Mesenchymal stem cell (in vitro differentiated cells and primary cell): ENCODE data around the gene IKBIP.

ENCODE experiments used
- DNase-seq: peaks from one replicate; pipeline ENCODE4 v3.0.0-alpha.2; 2013
- H2AFZ ChIP-seq: one replicate; pipeline ENCODE4 v1.6.1; 2013; ENCODE audit warnings: low read depth, mild to moderate bottlenecking, control low read depth, inconsistent platforms, low read length, moderate library complexity
- H2AK5ac ChIP-seq: 2 replicates; pipeline ENCODE4 v1.6.1; 2013; ENCODE audit warnings: low read length, moderate library complexity, mild to moderate bottlenecking, inconsistent platforms; ENCODE audit not compliant: severe bottlenecking
- H2BK120ac ChIP-seq: one replicate; pipeline ENCODE4 v1.6.1; 2013; ENCODE audit warnings: low read depth, mild to moderate bottlenecking, inconsistent platforms, low read length, moderate library complexity
- H2BK12ac ChIP-seq, 2 experiments: one replicate each; pipeline ENCODE4 v1.6.1; 2013; ENCODE audit warnings: inconsistent platforms in 2 of 2, low read length in 2 of 2, mild to moderate bottlenecking in 2 of 2, moderate library complexity in 2 of 2, control low read depth in 1 of 2
- H2BK15ac ChIP-seq: one replicate; pipeline ENCODE4 v1.6.1; 2013; ENCODE audit warnings: mild to moderate bottlenecking, low read depth, inconsistent platforms; ENCODE audit not compliant: poor library complexity, severe bottlenecking
- H2BK5ac ChIP-seq: 2 replicates; pipeline ENCODE4 v1.6.1; 2013; ENCODE audit warnings: low read depth, mild to moderate bottlenecking, low read length, control low read depth, inconsistent platforms; ENCODE audit not compliant: poor library complexity, severe bottlenecking
- H3K14ac ChIP-seq, 2 experiments: one replicate each; pipeline ENCODE4 v1.6.1; 2013; ENCODE audit warnings: inconsistent platforms in 2 of 2, low read length in 2 of 2, control low read depth in 1 of 2, mild to moderate bottlenecking in 1 of 2, moderate library complexity in 1 of 2
- H3K18ac ChIP-seq, 2 experiments: one replicate each; pipeline ENCODE4 v1.6.1; 2013; ENCODE audit warnings: inconsistent platforms in 2 of 2, low read length in 2 of 2, control low read depth in 1 of 2, low read depth in 1 of 2, mild to moderate bottlenecking in 1 of 2
- H3K23ac ChIP-seq, 2 experiments: one replicate each; pipeline ENCODE4 v1.6.1; 2013; ENCODE audit warnings: inconsistent platforms in 2 of 2, low read length in 2 of 2, mild to moderate bottlenecking in 2 of 2, moderate library complexity in 2 of 2, control low read depth in 1 of 2
- H3K27ac ChIP-seq: 2 replicates; pipeline ENCODE4 v1.5.1; 2013; ENCODE audit warnings: mild to moderate bottlenecking, moderate library complexity, low read length, control low read depth, inconsistent platforms; ENCODE audit not compliant: poor library complexity, severe bottlenecking
- H3K27me3 ChIP-seq, 2 experiments: 2 replicates each; pipeline versions ENCODE4 v1.6.1 to v1.7.0; 2013; ENCODE audit warnings: low read length in 2 of 2, mild to moderate bottlenecking in 2 of 2, moderate library complexity in 2 of 2, control low read depth in 1 of 2, inconsistent platforms in 1 of 2; ENCODE audit not compliant: control insufficient read depth in 1 of 2, insufficient read depth in 1 of 2
- H3K36me3 ChIP-seq, 2 experiments: 2 replicates each; pipeline versions ENCODE4 v1.6.1 to v1.7.0; 2013; ENCODE audit warnings: low read length in 2 of 2, control low read depth in 1 of 2, inconsistent platforms in 1 of 2, low read depth in 1 of 2, mild to moderate bottlenecking in 1 of 2; ENCODE audit not compliant: insufficient read depth in 2 of 2, control insufficient read depth in 1 of 2
- H3K4ac ChIP-seq, 2 experiments: one replicate each; pipeline ENCODE4 v1.6.1; 2013; ENCODE audit warnings: inconsistent platforms in 2 of 2, low read length in 2 of 2, mild to moderate bottlenecking in 2 of 2, moderate library complexity in 2 of 2, control low read depth in 1 of 2, low read depth in 1 of 2
- H3K4me1 ChIP-seq: 2 replicates; pipeline ENCODE4 v1.6.1; 2013; ENCODE audit warnings: low read depth, low read length, control low read depth; ENCODE audit not compliant: control insufficient read depth, insufficient read depth
- H3K4me2 ChIP-seq: 2 replicates; pipeline ENCODE4 v1.6.1; 2013; ENCODE audit warnings: low read length, mild to moderate bottlenecking, inconsistent platforms; ENCODE audit not compliant: poor library complexity, severe bottlenecking
- H3K4me3 ChIP-seq, 2 experiments: 2 replicates each; pipeline versions ENCODE4 v1.5.1 to v1.7.0; 2013; ENCODE audit warnings: low read length in 2 of 2, mild to moderate bottlenecking in 2 of 2, control low read depth in 1 of 2, low read depth in 1 of 2; ENCODE audit not compliant: insufficient read depth in 1 of 2
- H3K79me1 ChIP-seq: replicated peaks from 2 replicates; pipeline ENCODE4 v1.6.1; 2013; ENCODE audit warnings: mild to moderate bottlenecking, control low read depth, low read length, inconsistent platforms; ENCODE audit not compliant: poor library complexity, severe bottlenecking
- H3K9ac ChIP-seq: 2 replicates; pipeline ENCODE4 v1.7.0; 2013; ENCODE audit warnings: mild to moderate bottlenecking, low read length, moderate library complexity
- H3K9me3 ChIP-seq: 2 replicates; pipeline ENCODE4 v1.7.0; 2013; ENCODE audit warnings: mild to moderate bottlenecking, low read length; ENCODE audit not compliant: control insufficient read depth
- H4K8ac ChIP-seq: one replicate; pipeline ENCODE4 v1.6.1; 2013; ENCODE audit warnings: inconsistent platforms, mild to moderate bottlenecking, low read length, moderate library complexity
- H4K91ac ChIP-seq: one replicate; pipeline ENCODE4 v1.6.1; 2013; ENCODE audit warnings: mild to moderate bottlenecking, low read length, inconsistent platforms
- WGBS: methylation state at CpG from one replicate; pipeline ENCODE4 v1.1.7; 2013; ENCODE audit warnings: mixed read lengths; 5-methylcytosine and 5-hydroxymethylcytosine counted together

IKBIP gene

GRCh38 chr12:98637068-98637467 is 7.5 kb downstream of the IKBIP start:
- Histone ChIP-seq H2BK5ac (no peak overlapping the region), H3K4me1 (peaks cover 4% of the 10 kb centered on the region), H3K9me3 (no peaks in the 10 kb centered on the region), H3K9ac (no peak overlapping the region), H3K79me1 (peaks cover 5% of the 10 kb centered on the region), H3K23ac (no peak overlapping the region), H4K8ac (no peak overlapping the region), H3K4ac (no peak overlapping the region), H3K27me3 (no peaks in the 10 kb centered on the region), H3K27ac (no peak overlapping the region), H2AK5ac (no peak overlapping the region), H3K4me2 (no peak overlapping the region), H2BK12ac (no peak overlapping the region), H3K36me3 (peaks cover 5 to 16% of the 10 kb centered on the region in 2 experiments), H2BK15ac (no peak overlapping the region), H3K18ac (no peak overlapping the region), H2BK120ac (no peak overlapping the region), H4K91ac (no peak overlapping the region), H3K4me3 (no peak overlapping the region), H2AFZ (no peak overlapping the region), H3K14ac (no peak overlapping the region)
- no peak for DNase-seq
- WGBS: no CpG with 5 or more reads among the region's 2 CpGs

DNA sequence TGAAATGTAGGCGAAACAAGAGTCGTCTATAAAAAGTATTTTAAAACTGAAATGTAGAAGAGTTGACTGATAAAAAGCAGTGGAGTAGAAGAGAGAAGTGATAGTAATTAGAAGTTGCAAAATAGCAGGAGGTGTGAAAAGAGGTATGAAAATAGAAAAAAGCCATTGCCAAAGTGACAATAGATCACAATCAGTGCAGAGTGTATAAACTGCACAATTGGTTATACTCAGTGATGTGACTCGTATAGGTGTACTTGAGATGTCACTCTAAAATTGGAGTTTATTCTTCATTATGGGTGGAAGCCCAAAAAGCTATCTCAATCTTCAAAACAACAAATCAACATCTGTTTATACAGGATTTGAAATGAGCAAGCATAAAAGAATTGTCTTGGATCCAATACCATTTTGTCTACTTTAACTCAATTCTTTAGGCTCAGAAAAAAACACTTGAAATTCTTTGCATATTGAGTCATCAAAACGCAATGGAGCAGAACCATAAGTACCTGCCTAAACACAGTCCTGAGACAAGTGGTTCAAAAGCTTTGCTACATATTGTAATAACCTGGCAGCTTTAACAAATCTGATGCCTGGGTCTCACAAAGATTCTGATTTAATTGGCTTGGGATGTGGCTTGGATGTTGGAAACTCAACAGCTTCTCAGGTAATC is 8.8 kb downstream of the IKBIP start:
- Histone ChIP-seq H3K9ac (no peak overlapping the region), H2AFZ (no peak overlapping the region), H3K23ac (no peak overlapping the region), H3K27me3 (no peaks in the 10 kb centered on the region), H3K4me2 (no peak overlapping the region), H2BK12ac (no peak overlapping the region), H2BK120ac (no peak overlapping the region), H3K4me1 (peaks cover 2% of the 10 kb centered on the region), H4K8ac (no peak overlapping the region), H2BK5ac (no peak overlapping the region), H3K14ac (no peak overlapping the region), H3K36me3 (peaks cover 14 to 16% of the 10 kb centered on the region in 2 experiments), H3K4ac (no peak overlapping the region), H3K4me3 (no peak overlapping the region), H2BK15ac (no peak overlapping the region), H3K18ac (no peak overlapping the region), H3K9me3 (no peaks in the 10 kb centered on the region), H3K27ac (peak overlapping the region; percentile 56), H2AK5ac (no peak overlapping the region), H3K79me1 (peaks cover 6% of the 10 kb centered on the region), H4K91ac (no peak overlapping the region)
- WGBS: 66% methylated on average over 3 of the region's 4 CpGs
- peak; percentile 59 for DNase-seq

DNA sequence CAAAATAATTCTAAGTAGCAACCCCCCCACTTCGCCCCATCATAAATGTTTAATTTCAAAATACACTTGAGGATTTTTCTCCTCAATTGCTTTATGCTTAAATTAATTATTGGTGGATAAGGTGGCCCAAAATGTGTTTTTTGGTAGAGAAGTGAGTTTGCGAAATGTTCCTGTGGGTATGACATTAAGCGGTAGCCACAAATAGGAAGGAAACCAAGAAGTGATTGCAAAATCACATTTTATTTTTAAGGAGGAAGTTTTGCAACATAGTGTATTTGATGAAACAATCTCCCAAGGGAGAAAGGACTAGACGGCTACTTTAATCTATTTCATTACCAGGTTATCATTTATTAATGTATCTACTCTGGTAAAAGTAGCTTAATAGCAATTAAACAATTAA is 25.6 kb downstream of the IKBIP start:
- no peak overlapping the region for H3K18ac ChIP-seq
- no peaks in the 10 kb centered on the region for H3K27me3 ChIP-seq
- no peak overlapping the region for H3K4me2 ChIP-seq

GRCh38 chr12:98612696-98613334 is 31.8 kb downstream of the IKBIP start:
- Histone ChIP-seq H2AK5ac (no peak overlapping the region), H3K27me3 (no peaks in the 10 kb centered on the region), H2BK15ac (no peak overlapping the region), H3K4me1 (no peaks in the 10 kb centered on the region), H4K8ac (no peak overlapping the region), H3K18ac (no peak overlapping the region), H3K27ac (no peak overlapping the region), H3K9me3 (no peaks in the 10 kb centered on the region), H2AFZ (no peak overlapping the region), H3K9ac (no peak overlapping the region), H2BK12ac (no peak overlapping the region), H3K4me3 (no peak overlapping the region), H2BK120ac (no peak overlapping the region), H2BK5ac (no peak overlapping the region), H4K91ac (no peak overlapping the region), H3K36me3 (peaks cover 6 to 16% of the 10 kb centered on the region in 2 experiments), H3K23ac (no peak overlapping the region), H3K4me2 (no peak overlapping the region), H3K4ac (no peak overlapping the region), H3K14ac (no peak overlapping the region), H3K79me1 (peaks cover 5% of the 10 kb centered on the region)
- 100% methylated on average over 5 of the region's 5 CpGs for WGBS
- DNase-seq: no peak

More for the DNA sequence above, 25.6 kb downstream of the IKBIP start:
- no peak overlapping the region for H4K8ac ChIP-seq
- H3K23ac ChIP-seq: no peak overlapping the region
- no peak overlapping the region for H4K91ac ChIP-seq
- peak; percentile 68 for DNase-seq
- H3K79me1 ChIP-seq: peaks cover 15% of the 10 kb centered on the region
- no peak overlapping the region for H2BK12ac ChIP-seq
- 75% methylated on average over 2 of the region's 4 CpGs for WGBS
- H3K4ac ChIP-seq: no peak overlapping the region
- H3K9ac ChIP-seq: peak overlapping the region; percentile 29
- H3K14ac ChIP-seq: no peak overlapping the region
- no peak overlapping the region for H3K4me3 ChIP-seq
- no peaks in the 10 kb centered on the region for H3K4me1 ChIP-seq
- H3K36me3 ChIP-seq: peaks cover 0 to under 1% of the 10 kb centered on the region in 2 experiments
- no peak overlapping the region for H2BK120ac ChIP-seq
- no peak overlapping the region for H2BK15ac ChIP-seq
- H2BK5ac ChIP-seq: no peak overlapping the region
- no peaks in the 10 kb centered on the region for H3K9me3 ChIP-seq
- H2AK5ac ChIP-seq: no peak overlapping the region
- H2AFZ ChIP-seq: no peak overlapping the region
- H3K27ac ChIP-seq: no peak overlapping the region
